Transverse colon (tissue), 3 donors: ENCODE results near the gene FLAD1.

ENCODE experiments used
- POLR2A ChIP-seq: fragments of 450-650 bp; IDR thresholded peaks from one replicate; pipeline ENCODE4 v1.6.1; 2016; ENCODE audit warnings: antibody characterized with exemption, mild to moderate bottlenecking, moderate library complexity
- TF ChIP-seq, protein P1 (sequence below), 5 experiments: fragments of 200-600 bp in 3 of 5; fragments of 450-650 bp in 2 of 5; sonication (generic) in 3 of 5; IDR thresholded peaks; 1 replicate in 2 of 5; 2 replicates in 3 of 5; pipeline ENCODE4 v1.5.1; 2016 to 2017; ENCODE audit warnings: antibody characterized with exemption in 5 of 5, inconsistent platforms in 3 of 5, mild to moderate bottlenecking in 2 of 5, moderate library complexity in 1 of 5

DNA sequence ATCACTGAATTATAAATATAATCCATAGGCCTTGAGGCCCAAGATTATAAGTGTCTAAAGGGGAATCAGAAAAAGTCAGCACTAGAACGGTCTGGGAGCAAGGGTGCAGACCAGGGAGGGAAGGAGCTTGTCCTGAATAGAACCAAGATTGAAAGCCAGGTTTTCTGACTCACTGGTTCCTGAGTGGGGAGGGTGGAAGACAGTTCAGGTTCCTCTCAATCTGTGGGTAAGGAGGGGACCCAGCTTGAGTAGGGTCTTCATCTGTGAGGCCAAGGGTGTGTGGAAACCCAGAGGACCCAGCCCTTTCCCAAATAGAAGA lies 11.1 kb downstream of the FLAD1 start:
- no peak for TF ChIP-seq POLR2A
- TF ChIP-seq, protein P1, sequence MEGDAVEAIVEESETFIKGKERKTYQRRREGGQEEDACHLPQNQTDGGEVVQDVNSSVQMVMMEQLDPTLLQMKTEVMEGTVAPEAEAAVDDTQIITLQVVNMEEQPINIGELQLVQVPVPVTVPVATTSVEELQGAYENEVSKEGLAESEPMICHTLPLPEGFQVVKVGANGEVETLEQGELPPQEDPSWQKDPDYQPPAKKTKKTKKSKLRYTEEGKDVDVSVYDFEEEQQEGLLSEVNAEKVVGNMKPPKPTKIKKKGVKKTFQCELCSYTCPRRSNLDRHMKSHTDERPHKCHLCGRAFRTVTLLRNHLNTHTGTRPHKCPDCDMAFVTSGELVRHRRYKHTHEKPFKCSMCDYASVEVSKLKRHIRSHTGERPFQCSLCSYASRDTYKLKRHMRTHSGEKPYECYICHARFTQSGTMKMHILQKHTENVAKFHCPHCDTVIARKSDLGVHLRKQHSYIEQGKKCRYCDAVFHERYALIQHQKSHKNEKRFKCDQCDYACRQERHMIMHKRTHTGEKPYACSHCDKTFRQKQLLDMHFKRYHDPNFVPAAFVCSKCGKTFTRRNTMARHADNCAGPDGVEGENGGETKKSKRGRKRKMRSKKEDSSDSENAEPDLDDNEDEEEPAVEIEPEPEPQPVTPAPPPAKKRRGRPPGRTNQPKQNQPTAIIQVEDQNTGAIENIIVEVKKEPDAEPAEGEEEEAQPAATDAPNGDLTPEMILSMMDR (IDR thresholded peaks at IDR 0.05) = no peak
